ENCODE measurements around the gene PTCH2.
A peak's percentile ranks its signal among the peaks of the same experiment; 100 is the strongest.
"Not testable (repeated sequence)": the region's sequence is repeated elsewhere in the genome, so short reads cannot be mapped to it uniquely, and the experiment has no call there.

The PTCH2 gene

DNA sequence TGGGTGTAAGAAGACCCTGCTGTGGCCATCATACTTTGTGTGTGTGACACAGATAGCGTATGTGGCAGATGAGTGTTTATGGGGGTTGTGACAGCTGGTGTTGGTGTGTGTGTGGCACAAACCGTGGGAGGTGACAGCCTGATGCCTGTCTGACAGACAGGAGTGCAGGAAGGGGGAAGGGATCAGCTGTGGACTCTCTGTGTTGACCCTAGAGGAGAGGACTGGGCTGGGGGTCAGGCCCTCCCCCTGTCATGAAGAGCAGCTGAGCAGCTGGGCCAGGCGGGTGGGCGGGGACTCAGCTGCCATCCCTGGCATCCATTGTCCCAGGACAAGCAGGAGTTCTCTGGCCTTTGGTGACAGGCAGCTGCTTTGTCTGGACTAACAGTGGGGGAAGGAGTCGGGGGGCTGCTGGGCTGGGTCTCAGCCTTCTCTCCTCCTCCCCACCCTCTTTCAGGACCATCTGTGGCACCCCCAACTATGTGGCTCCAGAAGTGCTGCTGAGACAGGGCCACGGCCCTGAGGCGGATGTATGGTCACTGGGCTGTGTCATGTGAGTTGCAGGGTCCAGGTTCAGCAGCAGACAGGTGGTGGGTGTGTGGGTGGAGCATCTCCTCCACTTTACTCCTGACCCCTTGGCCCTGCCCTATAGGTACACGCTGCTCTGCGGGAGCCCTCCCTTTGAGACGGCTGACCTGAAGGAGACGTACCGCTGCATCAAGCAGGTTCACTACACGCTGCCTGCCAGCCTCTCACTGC, 40.6 kb downstream of the PTCH2 start:
- DNase-seq (ENCODE audit: low spot score) = no peak

DNA sequence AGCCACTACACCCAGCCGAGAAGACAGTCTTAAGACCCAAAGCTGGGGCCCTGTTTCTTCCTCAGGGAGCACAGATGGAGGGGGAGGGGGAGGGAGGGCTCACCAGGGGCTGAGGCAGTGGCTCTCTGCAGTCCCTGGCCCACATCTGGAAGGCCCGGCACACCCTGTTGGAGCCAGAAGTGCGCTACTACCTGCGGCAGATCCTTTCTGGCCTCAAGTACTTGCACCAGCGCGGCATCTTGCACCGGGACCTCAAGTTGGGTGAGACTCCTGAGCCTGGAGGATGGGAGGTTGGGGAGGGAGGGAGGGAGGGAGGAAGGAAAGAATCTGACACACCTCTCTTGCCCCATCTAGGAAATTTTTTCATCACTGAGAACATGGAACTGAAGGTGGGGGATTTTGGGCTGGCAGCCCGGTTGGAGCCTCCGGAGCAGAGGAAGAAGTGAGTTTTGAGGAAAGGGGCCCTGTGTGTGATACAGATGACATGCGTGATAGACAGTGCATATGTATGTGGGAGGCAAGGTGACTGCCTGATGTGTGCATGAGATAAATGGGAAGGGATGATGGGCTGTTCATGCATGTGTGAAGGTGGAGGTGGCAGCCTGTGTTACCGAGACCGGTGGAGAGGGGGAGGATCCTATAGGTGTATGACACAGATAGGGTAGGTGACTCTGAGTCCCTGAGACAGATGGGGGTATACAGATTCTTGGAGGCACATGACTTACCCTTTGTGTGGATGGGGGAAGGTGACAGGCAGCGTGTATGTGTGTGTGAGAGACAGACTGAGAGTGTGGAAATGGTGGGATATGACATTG, 41.4 kb downstream of the PTCH2 start:
- no peak for DNase-seq (ENCODE audit: low spot score)

GRCh38 chr1:44799770-44800584, 43.1 kb downstream of the PTCH2 start, which contains the start of gene PLK3:
Gene PLK3, plus strand, starts transcription at chr1:44800377. Its CDS starts 87 bp downstream, at chr1:44800464.
- peak; percentile 98 for DNase-seq (ENCODE audit: low spot score)

- DNase-seq (ENCODE audit: low spot score) = no peak
Observed at GRCh38 chr1:44798481-44799365, 44.3 kb downstream of the PTCH2 start.

GRCh38 chr1:44797886-44798285, 45.2 kb downstream of the PTCH2 start:
- not testable (repeated sequence) for DNase-seq (ENCODE audit: low spot score)

DNA sequence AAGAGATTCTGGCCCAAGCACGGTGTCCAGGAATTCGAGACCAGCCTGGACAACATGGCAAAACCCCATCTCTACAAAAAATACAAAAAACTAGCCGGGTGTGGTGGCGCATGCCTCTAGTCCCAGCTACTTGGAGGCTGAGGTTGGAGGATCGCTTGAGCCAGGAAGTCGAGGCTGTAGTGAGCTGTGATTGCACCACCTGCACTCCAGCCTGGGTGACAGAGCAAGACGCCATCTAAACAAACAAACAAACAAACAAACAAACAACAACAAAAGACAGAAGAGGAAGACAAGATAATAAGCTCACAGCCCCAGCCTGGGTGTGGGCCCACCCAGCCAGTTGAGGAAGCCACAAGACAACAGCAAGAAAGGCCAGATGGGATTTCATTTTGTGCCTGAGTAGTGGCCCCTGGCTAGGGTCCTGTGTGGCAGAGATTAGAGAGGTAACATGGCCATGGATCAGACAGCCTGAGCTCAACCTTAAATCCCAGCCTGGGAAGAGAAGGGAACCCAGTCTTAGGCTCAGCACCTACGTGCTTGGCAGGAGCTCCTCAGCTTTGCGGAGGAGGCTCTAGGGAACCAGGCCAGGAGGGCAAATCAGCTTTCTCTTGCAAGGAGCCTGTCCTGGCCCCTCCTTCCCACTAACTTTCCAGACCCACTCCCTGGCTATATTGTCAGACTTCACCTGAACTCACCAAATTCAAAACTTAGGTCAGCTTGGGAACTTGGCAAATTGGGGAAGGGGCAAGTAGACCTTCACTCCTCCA, 50.1 kb downstream of the PTCH2 start:
- DNase-seq (ENCODE audit: low spot score) = no peak

DNA sequence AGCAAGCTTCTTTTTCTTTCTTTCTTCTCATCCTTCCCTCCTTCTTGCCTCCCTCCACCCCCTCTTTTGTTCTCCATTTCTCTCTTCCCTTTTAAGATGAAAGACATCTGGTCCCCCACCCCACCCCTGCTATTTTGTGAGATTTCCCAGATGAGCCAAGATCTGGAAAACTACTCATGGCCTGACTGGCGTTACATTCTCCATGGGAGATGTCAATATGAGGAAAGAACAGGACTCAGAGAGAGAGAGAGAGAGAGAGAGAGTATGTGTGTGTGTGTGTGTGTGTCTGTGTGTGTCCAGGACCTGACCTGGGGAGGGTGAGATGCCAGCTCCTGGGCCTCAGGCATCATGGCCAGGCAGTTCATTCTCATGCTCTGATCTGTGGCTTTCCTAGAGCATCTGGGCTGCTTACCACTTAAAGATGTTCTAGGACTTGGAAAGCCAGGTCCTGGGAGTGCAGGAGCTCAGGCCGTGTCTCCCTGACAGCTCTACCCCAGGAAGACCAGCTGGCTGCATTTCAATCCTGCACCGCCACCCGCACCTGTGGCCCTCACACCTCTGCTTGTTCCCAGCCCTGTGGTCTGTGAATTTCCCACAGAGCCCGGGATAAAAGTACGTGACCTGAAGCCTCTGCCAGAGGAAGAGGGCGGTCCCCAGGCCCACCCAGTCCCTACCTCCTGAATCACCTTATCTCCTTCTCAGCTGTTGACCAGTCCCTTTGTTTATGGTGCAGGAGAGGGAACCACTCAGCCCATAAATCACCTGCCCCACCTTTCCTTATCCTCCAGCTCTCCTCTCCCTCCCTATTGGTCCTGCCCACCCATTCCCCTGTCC, 51.9 kb downstream of the PTCH2 start:
- DNase-seq (ENCODE audit: low spot score) = no peak

DNA sequence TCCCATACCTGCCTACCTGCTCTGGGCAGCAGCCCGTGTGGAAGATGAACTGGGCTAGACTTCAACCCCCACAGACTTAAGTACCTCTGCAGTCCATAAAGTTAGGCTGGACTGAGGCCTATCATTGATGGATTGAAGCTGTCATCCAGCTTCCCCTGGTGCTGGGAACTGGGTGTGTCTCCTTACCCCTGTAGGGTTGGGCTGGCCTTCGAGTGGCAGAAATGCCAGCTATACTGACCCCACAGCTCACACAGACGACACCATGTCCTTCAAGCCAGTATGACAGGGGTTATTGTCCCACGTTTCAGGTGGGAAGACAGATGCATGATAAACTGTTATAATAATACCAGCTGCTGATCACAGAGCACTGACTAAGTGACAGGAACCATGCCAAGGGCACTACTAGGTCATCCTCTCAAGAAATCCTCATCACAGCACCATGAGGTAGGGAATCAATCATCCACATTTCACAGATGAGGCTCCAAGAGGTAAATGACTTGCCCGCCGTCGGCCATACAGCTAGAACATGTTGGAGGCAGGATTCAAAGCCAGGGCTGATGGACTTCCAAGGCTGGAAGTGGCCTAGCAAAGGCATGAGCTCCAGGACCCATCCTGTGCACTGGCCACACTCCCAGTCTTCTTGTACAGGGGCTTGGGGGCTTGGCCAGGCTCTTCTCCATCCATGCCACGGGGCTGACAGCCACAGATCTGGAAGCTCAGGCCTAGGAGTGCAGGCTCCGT, 54.8 kb downstream of the PTCH2 start, which contains the start of gene BEST4:
Gene BEST4, minus strand, starts transcription at position 51 of the 741 bp plus-strand sequence. CDS start 465 bp downstream, outside the sequence.
- no peak for DNase-seq (ENCODE audit: low spot score)

DNA sequence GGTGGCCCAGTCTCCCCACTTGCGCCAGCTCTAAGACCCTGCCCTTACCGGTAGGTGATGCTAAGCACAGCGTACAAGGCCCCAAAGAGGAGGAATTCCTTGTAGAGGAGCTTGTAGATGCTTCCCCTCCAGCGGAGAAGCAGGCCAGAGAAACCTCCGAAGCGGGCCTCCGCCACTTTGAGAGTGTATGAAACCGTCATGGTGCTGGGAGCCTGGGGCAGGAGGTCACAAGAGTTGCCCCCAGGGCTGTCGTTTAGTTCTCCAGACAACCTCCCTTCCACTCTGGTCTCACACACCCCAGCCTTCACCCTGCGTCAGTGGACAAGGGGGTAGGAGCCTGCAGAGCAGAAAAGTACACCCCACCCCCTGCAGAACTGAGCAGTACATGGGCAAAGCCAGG, 55.5 kb downstream of the PTCH2 start:
- no peak for DNase-seq (ENCODE audit: low spot score)

GRCh38 chr1:44786841-44787426, 56.1 kb downstream of the PTCH2 start:
- DNase-seq (ENCODE audit: low spot score) = no peak

- peak; percentile 82 for DNase-seq (ENCODE audit: low spot score)
Observed at GRCh38 chr1:44786138-44786840, 56.8 kb downstream of the PTCH2 start.

DNA sequence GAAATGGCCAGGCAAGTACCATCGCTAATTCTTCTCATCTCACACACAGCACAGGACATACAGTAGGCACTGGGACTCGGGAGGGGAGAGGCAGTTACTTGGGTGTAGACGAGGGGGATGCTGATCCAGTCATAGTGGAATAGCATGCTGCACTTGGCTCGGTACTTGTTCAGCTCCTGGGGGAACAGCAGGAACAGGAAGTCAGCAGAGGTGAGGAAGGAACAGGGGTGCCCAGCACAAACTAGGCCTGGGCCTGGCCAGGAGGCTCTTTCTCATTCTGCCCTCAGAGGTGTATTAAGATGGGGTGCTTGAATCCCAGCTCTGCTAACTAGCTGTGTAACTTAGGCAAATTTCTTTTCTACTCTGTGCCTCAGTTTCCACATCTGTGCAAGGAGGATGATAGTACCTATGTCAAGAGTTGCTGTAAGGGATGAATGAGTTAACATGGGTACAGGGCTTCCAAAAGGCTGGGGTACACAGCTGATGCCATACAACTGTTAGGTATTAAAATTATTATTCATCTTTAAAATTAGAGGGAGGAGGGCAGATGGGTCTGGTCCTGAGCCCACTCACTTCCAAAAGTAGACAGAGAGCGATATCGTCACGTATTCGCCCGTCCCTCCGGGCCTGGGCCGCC, 57.4 kb downstream of the PTCH2 start:
- no peak for DNase-seq (ENCODE audit: low spot score)

DNA sequence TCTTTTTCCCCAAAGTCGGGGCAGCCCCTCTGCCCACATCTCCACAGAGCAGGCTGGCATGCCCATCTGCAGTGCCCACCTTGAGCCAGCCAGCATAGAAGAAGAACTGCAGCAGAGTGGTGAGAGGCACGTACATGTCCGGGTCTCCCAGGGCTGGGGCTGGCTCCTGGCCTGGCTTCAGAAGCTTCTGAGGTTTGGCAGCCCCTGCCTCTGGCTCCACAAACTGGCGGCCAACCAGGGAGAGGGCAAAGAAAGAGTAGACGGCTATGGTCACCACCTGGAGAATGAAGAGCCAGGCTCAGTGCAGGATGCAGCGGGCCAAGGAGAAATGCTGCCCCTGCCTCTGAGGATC, 58.0 kb downstream of the PTCH2 start:
- DNase-seq (ENCODE audit: low spot score) = no peak

GRCh38 chr1:44784094-44785028, 58.7 kb downstream of the PTCH2 start:
- DNase-seq (ENCODE audit: low spot score) = no peak

GRCh38 chr1:44783697-44784093, 59.4 kb downstream of the PTCH2 start:
- no peak for DNase-seq (ENCODE audit: low spot score)

DNA sequence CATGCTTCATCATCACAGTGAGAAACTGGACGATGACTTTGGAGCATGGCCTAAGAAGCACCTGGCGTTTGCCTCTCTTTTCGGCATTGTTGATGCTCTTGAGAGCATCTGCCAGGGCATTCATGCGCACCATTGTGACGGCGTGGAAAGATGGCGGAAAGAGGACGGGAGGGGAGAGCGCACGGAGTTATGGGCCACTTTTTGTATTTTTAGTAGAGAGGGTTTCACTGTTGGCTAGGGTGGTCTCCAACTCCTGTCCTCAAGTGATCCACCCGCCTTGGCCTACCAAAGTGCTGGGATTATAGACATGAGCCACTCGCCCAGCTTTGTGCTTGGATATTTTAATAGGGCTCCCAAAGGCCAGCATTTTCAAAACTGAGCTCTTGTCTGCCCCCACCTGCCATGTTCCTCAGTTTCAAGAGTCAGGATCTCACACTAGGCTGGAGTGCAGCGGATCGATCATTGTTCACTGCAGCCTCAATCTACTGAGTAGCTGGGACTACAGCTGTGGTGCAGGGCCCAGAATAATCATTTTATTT, 62.4 kb downstream of the PTCH2 start:
- DNase-seq (ENCODE audit: low spot score) = no peak

Data from germinal center (tissue), 1 donor.